Adrenal gland (tissue), 5 donors: ENCODE data around the gene EFCAB11.

Experiments
- CTCF ChIP-seq, 6 experiments: fragments of 450-650 bp in 4 of 6; fragments of 200-600 bp in 2 of 6; sonication (generic) in 1 of 6; IDR thresholded peaks; 1 replicate in 5 of 6; 2 replicates in 1 of 6; pipeline versions ENCODE4 v1.5.1 to v1.8.0; 2016 to 2021; ENCODE audit warnings: antibody characterized with exemption in 6 of 6, mild to moderate bottlenecking in 2 of 6, moderate library complexity in 1 of 6
- POLR2A ChIP-seq, 2 donors: fragments of 450-650 bp; IDR thresholded peaks; one replicate each; pipeline ENCODE4 v1.6.1; 2017; ENCODE audit warnings: antibody characterized with exemption in 2 of 2, mild to moderate bottlenecking in 2 of 2, moderate library complexity in 1 of 2
- donor health status: DM: no; HTN: no; CAD: no.

- no peak for TF ChIP-seq CTCF (IDR thresholded peaks at IDR 0.05)
- TF ChIP-seq POLR2A (IDR thresholded peaks at IDR 0.05): no peak
Measured at GRCh38 chr14:89902881-89903280, 51.6 kb downstream of the EFCAB11 start.
